ENCODE measurements around the gene SSU72. TPM values are rescaled to one million over a fixed set of nuclear protein-coding genes. Genes with fewer than 3 reads are reported as not detected.
"Not testable (repeated sequence)": the region's sequence is repeated elsewhere in the genome, so short reads cannot be mapped to it uniquely, and the experiment has no call there.

SSU72 gene
- total RNA-seq, 1 donor from 2014 or later, result 134 TPM

DNA sequence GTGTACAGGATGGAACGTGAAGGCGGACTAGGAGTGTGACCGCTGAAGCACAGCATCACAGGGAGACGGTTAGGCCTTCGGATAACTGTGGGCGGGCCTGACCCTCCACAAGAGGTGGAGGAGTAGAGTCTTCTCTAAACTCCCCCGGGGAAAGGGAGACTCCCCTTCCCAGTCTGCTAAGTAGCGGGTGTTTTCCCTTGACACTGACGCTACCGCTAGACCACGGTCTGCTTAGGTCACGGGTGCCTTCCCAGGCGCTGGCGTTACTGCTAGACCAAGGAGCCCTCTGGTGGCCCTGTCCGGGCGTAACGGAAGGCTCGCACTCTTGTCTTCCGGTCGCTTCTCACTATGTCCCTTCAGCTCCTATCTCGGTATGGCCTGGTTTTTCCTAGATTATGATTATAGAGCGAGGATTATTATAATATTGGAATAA, 69.3 kb downstream of the SSU72 start:
- not testable (repeated sequence) for H3K9me3 Mint-ChIP-seq; H3K27me3 Mint-ChIP-seq (ENCODE audit: low read depth); H3K36me3 Mint-ChIP-seq (ENCODE audit: low read depth)
- H3K4me3 Mint-ChIP-seq, result peak overlapping the region; percentile 84
- peak overlapping the region; percentile 92 for H3K27ac Mint-ChIP-seq (ENCODE audit: unreplicated experiment)
- peaks cover 12% of the 10 kb centered on the region for H3K4me1 Mint-ChIP-seq
- DNase-seq (ENCODE audit: low read depth, low spot score), result peak; percentile 22
- peak; percentile 30 for TF ChIP-seq CTCF (conservative IDR thresholded peaks at IDR 0.05)

DNA sequence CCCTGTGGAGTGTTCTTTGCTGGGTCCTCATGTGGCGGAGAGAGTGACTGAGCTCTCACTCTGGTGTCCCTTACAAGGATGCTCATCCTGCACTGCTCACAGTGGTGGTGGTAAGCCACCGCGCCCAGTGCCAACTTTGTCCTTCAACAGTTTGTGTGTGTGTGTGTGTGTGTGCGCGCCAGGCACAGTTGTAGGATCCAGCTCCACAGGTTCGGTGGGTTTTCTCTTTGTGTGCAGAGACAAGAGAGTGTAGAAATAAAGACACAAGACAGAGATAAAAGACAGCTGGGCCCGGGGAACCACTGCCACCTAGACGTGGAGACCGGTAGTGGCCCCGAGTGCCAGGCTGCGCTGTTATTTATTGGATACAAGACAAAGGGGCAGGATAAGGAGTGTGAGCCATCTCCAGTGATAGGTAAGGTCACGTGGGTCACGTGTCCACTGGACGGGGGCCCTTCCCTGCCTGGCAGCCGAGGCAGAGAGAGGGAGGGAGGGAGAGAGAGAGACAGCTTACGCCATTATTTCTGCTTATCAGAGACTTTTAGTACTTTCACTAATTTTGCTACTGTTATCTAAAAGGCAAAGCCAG, 69.8 kb downstream of the SSU72 start:
- peak overlapping the region; percentile 83 for H3K4me3 Mint-ChIP-seq
- peak; percentile 64 for DNase-seq (ENCODE audit: low read depth, low spot score)
- TF ChIP-seq CTCF (conservative IDR thresholded peaks at IDR 0.05), result peak; percentile 76
- H3K4me1 Mint-ChIP-seq, result peaks cover 12% of the 10 kb centered on the region
- H3K27ac Mint-ChIP-seq (ENCODE audit: unreplicated experiment), result peak overlapping the region; percentile 92
- not testable (repeated sequence) for H3K27me3 Mint-ChIP-seq (ENCODE audit: low read depth); H3K9me3 Mint-ChIP-seq; H3K36me3 Mint-ChIP-seq (ENCODE audit: low read depth)

DNA sequence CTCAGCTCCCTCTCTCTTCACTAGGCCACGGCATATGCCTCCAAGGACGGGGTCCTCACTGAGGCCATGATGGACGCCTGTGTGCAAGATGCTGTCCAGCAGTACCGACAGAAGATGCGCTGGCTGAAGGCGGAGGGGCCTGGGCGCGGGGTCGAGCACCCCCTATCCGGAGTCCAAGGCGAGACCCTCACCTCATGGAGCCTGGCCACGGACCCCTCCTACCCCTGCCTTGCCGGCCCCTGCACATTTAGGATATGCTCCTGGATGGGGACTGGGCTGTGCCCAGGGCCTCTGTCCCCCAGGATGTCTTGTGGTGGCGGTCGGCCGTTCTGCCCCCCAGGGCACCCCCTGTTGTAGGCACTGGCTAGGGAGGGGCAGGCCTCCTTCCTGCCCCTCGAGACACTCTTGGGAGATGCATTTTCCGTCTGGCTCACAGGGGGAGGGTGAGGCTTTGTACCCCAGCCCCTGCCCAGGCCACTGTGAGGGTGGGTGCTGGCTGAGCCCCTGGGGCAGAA, 79.1 kb downstream of the SSU72 start:
- H3K4me1 Mint-ChIP-seq; H3K4me3 Mint-ChIP-seq; H3K27ac Mint-ChIP-seq (ENCODE audit: unreplicated experiment); H3K27me3 Mint-ChIP-seq (ENCODE audit: low read depth); H3K9me3 Mint-ChIP-seq; DNase-seq (ENCODE audit: low read depth, low spot score): not testable (repeated sequence)
- H3K36me3 Mint-ChIP-seq (ENCODE audit: low read depth), result peaks cover 27% of the 10 kb centered on the region

DNA sequence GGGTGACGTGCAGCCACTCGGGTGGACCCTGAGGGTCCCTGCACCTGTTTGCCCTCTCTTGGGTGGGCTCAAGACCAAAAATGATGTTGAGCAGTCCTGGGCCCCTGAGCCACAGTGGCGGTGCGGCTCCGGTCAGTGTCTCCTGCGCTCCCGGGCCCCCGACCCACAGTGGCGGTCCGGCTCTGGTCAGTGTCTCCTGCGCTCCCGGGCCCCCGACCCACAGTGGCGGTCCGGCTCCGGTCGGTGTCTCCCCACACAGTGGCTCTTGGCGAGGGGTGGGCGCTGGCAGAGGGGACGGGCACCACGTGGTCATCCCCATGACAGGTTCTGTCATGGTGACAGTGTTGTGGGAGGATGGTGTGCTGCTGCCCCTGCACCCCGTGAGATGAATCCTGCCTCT, 80.4 kb downstream of the SSU72 start:
- DNase-seq (ENCODE audit: low read depth, low spot score); H3K9me3 Mint-ChIP-seq; H3K27me3 Mint-ChIP-seq (ENCODE audit: low read depth); H3K4me1 Mint-ChIP-seq; H3K4me3 Mint-ChIP-seq; H3K27ac Mint-ChIP-seq (ENCODE audit: unreplicated experiment): not testable (repeated sequence)
- H3K36me3 Mint-ChIP-seq (ENCODE audit: low read depth), result peaks cover 31% of the 10 kb centered on the region

Other genes with a start within 250 kb of the SSU72 start
- gene TAS1R3, start 243.6 kb downstream of the SSU72 start, total RNA-seq, result 0.64 and 0.68 TPM in 2 replicates
- 63.4 and 66.7 TPM in 2 replicates for gene DVL1, start 225.4 kb downstream of the SSU72 start, total RNA-seq
- 5.0 and 5.8 TPM in 2 replicates for gene MXRA8, start 216.3 kb downstream of the SSU72 start, total RNA-seq
- gene AURKAIP1, start 199.7 kb downstream of the SSU72 start, total RNA-seq, result 127 and 128 TPM in 2 replicates
- gene CCNL2, start 175.5 kb downstream of the SSU72 start, total RNA-seq, result 249 and 261 TPM in 2 replicates
- gene MRPL20, start 167.6 kb downstream of the SSU72 start, total RNA-seq, result 113 and 117 TPM in 2 replicates
- gene ANKRD65, start 153.6 kb downstream of the SSU72 start, total RNA-seq, result 0.66 and 0.89 TPM in 2 replicates
- 8.9 and 9.6 TPM in 2 replicates for gene VWA1, start 139.2 kb downstream of the SSU72 start, total RNA-seq
- gene ATAD3C, start 125.2 kb downstream of the SSU72 start, total RNA-seq, result 0.23 and 0.41 TPM in 2 replicates
- 45.1 and 50.0 TPM in 2 replicates for gene ATAD3B, start 103.1 kb downstream of the SSU72 start, total RNA-seq
- gene ATAD3A, start 62.7 kb downstream of the SSU72 start, total RNA-seq, result 54.4 and 58.0 TPM in 2 replicates
- gene TMEM240, start 34.2 kb downstream of the SSU72 start, total RNA-seq, result 13.4 and 16.9 TPM in 2 replicates
- gene FNDC10, start 25.3 kb upstream of the SSU72 start, total RNA-seq, result 14.3 and 14.5 TPM in 2 replicates
- gene MIB2, start 40.6 kb upstream of the SSU72 start, total RNA-seq, result 105 and 106 TPM in 2 replicates
- gene MMP23B, start 57.3 kb upstream of the SSU72 start, total RNA-seq, result 1.7 and 2.3 TPM in 2 replicates
- 32.1 and 34.1 TPM in 2 replicates for gene CDK11B, start 84.1 kb upstream of the SSU72 start, total RNA-seq
- gene SLC35E2B, start 117.9 kb upstream of the SSU72 start, total RNA-seq, result 96.3 and 99.0 TPM in 2 replicates
- gene CDK11A, start 149.5 kb upstream of the SSU72 start, total RNA-seq, result 47.8 and 48.9 TPM in 2 replicates
- 88.4 and 91.9 TPM in 2 replicates for gene NADK, start 203.6 kb upstream of the SSU72 start, total RNA-seq